Hematopoietic multipotent progenitor cell (in vitro differentiated cells): ENCODE measurements around the gene MEX3D. TPM values are rescaled to one million over a fixed set of nuclear protein-coding genes. Genes with fewer than 3 reads are reported as not detected.
"Not testable (repeated sequence)": the region's sequence is repeated elsewhere in the genome, so short reads cannot be mapped to it uniquely, and the experiment has no call there.

Experiments
- DNase-seq, 3 donors: peaks; one replicate each; pipeline ENCODE4 v3.0.0-alpha.2; 2011 to 2015; ENCODE audit warnings: low read depth in 2 of 3, low spot score in 2 of 3
- total RNA-seq: library from RNA; depleted of rRNA; stranded (reverse); fragments of >200 nt; gene quantifications from one replicate; pipeline ENCODE4 v1.2.3, GENCODE V29; 2012

MEX3D gene
- total RNA-seq, 1 donor = 4.8 TPM

GRCh38 chr19:1540365-1540925, 27.7 kb downstream of the MEX3D start:
- no peak for DNase-seq

GRCh38 chr19:1539749-1540148, 28.4 kb downstream of the MEX3D start:
- DNase-seq = not testable (repeated sequence)

GRCh38 chr19:1538978-1539377, 29.1 kb downstream of the MEX3D start:
- no peak for DNase-seq

- not testable (repeated sequence) for DNase-seq
Measured at GRCh38 chr19:1535699-1536098, 32.4 kb downstream of the MEX3D start.

GRCh38 chr19:1534972-1535371, 33.2 kb downstream of the MEX3D start:
- no peak for DNase-seq

- no peak for DNase-seq
Measured at GRCh38 chr19:1533510-1534150, 34.5 kb downstream of the MEX3D start.

GRCh38 chr19:1532003-1532402, 36.1 kb downstream of the MEX3D start:
- DNase-seq = no peak

GRCh38 chr19:1531587-1531986, 36.5 kb downstream of the MEX3D start:
- DNase-seq = no peak

GRCh38 chr19:1530856-1531255, 37.3 kb downstream of the MEX3D start:
- not testable (repeated sequence) for DNase-seq

- no peak for DNase-seq
Measured at GRCh38 chr19:1529430-1529816, 38.7 kb downstream of the MEX3D start.

GRCh38 chr19:1528596-1529429, 39.3 kb downstream of the MEX3D start:
- DNase-seq = no peak

GRCh38 chr19:1527650-1528309, 40.3 kb downstream of the MEX3D start:
- DNase-seq = no peak

- no peak for DNase-seq
Measured at GRCh38 chr19:1526979-1527649, 41.0 kb downstream of the MEX3D start.

GRCh38 chr19:1526066-1526778, 41.9 kb downstream of the MEX3D start:
- DNase-seq = no peak

GRCh38 chr19:1525343-1525742, 42.8 kb downstream of the MEX3D start:
- DNase-seq = no peak

- DNase-seq = no peak
Measured at GRCh38 chr19:1524972-1525325, 43.2 kb downstream of the MEX3D start.

GRCh38 chr19:1524287-1524971, 43.7 kb downstream of the MEX3D start:
- no peak for DNase-seq

- DNase-seq = no peak
Measured at GRCh38 chr19:1523412-1524286, 44.5 kb downstream of the MEX3D start, which contains the start of gene PLK5. Gene PLK5, plus strand, starts transcription at chr19:1524077. Its CDS starts 2,920 bp downstream, at chr19:1526997.

GRCh38 chr19:1522838-1523237, 45.3 kb downstream of the MEX3D start:
- DNase-seq = no peak
